Stomach (tissue), 4 donors: ENCODE data around the gene MLXIP.

Experiments
- POLR2A ChIP-seq, 4 donors: fragments of 450-650 bp; IDR thresholded peaks; one replicate each; pipeline ENCODE4 v1.6.1; 2016; ENCODE audit warnings: antibody characterized with exemption in 4 of 4, control low read depth in 2 of 4, mild to moderate bottlenecking in 1 of 4, moderate library complexity in 1 of 4
- TF ChIP-seq, protein P1 (sequence below), 7 experiments: fragments of 450-650 bp in 4 of 7; fragments of 200-600 bp in 3 of 7; sonication (generic) in 3 of 7; IDR thresholded peaks; one replicate each; pipeline ENCODE4 v1.5.1; 2016 to 2019; ENCODE audit warnings: antibody characterized with exemption in 7 of 7, control low read depth in 2 of 7, mild to moderate bottlenecking in 1 of 7

DNA sequence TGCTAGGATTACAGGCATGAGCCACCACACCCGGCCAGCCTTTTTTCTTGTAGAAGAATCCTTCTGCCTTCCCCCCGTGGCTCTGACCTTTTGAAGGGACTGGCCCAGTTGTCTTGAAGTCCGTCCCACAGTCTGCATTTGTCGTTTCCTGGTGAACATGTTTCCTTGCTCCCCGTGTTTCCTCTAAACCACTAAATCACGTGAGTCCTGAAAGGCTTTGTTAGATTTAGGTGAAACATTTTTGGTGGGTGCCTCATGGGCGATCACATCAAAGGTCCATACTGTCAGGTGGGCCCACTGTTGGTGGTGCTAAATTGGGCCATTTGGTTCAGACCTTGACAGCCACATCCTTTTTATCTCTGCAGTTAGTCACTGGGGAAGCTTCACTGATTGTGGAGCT is 26.3 kb downstream of the MLXIP start:
- no peak for TF ChIP-seq POLR2A (IDR thresholded peaks at IDR 0.05)
- TF ChIP-seq, protein P1, sequence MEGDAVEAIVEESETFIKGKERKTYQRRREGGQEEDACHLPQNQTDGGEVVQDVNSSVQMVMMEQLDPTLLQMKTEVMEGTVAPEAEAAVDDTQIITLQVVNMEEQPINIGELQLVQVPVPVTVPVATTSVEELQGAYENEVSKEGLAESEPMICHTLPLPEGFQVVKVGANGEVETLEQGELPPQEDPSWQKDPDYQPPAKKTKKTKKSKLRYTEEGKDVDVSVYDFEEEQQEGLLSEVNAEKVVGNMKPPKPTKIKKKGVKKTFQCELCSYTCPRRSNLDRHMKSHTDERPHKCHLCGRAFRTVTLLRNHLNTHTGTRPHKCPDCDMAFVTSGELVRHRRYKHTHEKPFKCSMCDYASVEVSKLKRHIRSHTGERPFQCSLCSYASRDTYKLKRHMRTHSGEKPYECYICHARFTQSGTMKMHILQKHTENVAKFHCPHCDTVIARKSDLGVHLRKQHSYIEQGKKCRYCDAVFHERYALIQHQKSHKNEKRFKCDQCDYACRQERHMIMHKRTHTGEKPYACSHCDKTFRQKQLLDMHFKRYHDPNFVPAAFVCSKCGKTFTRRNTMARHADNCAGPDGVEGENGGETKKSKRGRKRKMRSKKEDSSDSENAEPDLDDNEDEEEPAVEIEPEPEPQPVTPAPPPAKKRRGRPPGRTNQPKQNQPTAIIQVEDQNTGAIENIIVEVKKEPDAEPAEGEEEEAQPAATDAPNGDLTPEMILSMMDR (IDR thresholded peaks at IDR 0.05): no peak
